GM23338 (cell line): ENCODE results near the gene HMGXB3. TPM values are rescaled to one million over a fixed set of nuclear protein-coding genes. Genes with fewer than 3 reads are reported as not detected.

ENCODE experiments used
- ATAC-seq: fragments of 200-7000 bp; cut with Tn5 transposase; 3 replicates; pipeline ENCODE4 v1.9.1; 2020
- DNase-seq: peaks from one replicate; pipeline ENCODE4 v3.0.0-alpha.2; 2015; ENCODE audit warnings: low spot score
- H2AFZ ChIP-seq: fragments of 200-600 bp; sonication (generic); 2 replicates; pipeline ENCODE4 v1.8.0; 2016; ENCODE audit warnings: antibody characterized with exemption, mild to moderate bottlenecking, moderate library complexity
- H3F3A ChIP-seq: fragments of 200-600 bp; sonication (generic); replicated peaks from 2 replicates; pipeline ENCODE4 v1.8.0; 2017; ENCODE audit warnings: antibody characterized with exemption, mixed run types, low read depth
- H3K27ac ChIP-seq: fragments of 200-600 bp; sonication (generic); 2 replicates; pipeline ENCODE4 v1.6.1; 2016; ENCODE audit warnings: low read depth
- H3K27me3 ChIP-seq: fragments of 200-600 bp; sonication (generic); 2 replicates; pipeline ENCODE4 v1.8.0; 2016; ENCODE audit warnings: mild to moderate bottlenecking, mixed run types, moderate library complexity; ENCODE audit not compliant: insufficient read depth
- H3K36me3 ChIP-seq: fragments of 200-600 bp; sonication (generic); 2 replicates; pipeline ENCODE4 v1.8.0; 2016; ENCODE audit warnings: mild to moderate bottlenecking; ENCODE audit not compliant: insufficient read depth
- H3K4me1 ChIP-seq: fragments of 200-600 bp; sonication (generic); 2 replicates; pipeline ENCODE4 v1.8.0; 2016; ENCODE audit warnings: mild to moderate bottlenecking, moderate library complexity; ENCODE audit not compliant: insufficient read depth
- H3K4me2 ChIP-seq: fragments of 200-600 bp; sonication (generic); 2 replicates; pipeline ENCODE4 v1.7.1; 2017; ENCODE audit warnings: mixed run types
- H3K4me3 ChIP-seq: fragments of 200-600 bp; sonication (generic); 2 replicates; pipeline ENCODE4 v1.6.1; 2016; ENCODE audit warnings: mixed run types
- H3K79me2 ChIP-seq: fragments of 200-600 bp; sonication (generic); replicated peaks from 2 replicates; pipeline ENCODE4 v1.8.0; 2017; ENCODE audit warnings: mild to moderate bottlenecking; ENCODE audit not compliant: insufficient read depth
- H3K9me2 ChIP-seq: fragments of 200-600 bp; sonication (generic); 2 replicates; pipeline ENCODE4 v1.8.0; 2017; ENCODE audit not compliant: insufficient read depth
- H4K20me1 ChIP-seq: fragments of 200-600 bp; sonication (generic); replicated peaks from 2 replicates; pipeline ENCODE4 v1.8.0; 2017; ENCODE audit warnings: mild to moderate bottlenecking; ENCODE audit not compliant: insufficient read depth
- H3K27ac Mint-ChIP-seq: 2 replicates; pipeline ENCODE4 v1.8.0; 2020; ENCODE audit warnings: inconsistent platforms, mild to moderate bottlenecking, moderate library complexity, mixed read lengths
- H3K27me3 Mint-ChIP-seq: 3 replicates; pipeline ENCODE4 v1.8.0; 2022; ENCODE audit warnings: low read depth, mild to moderate bottlenecking, moderate library complexity, mixed read lengths, inconsistent platforms; ENCODE audit not compliant: insufficient read depth, poor library complexity
- H3K36me3 Mint-ChIP-seq: 3 replicates; pipeline ENCODE4 v1.8.0; 2021; ENCODE audit warnings: low read depth, mild to moderate bottlenecking, inconsistent platforms, moderate library complexity, mixed read lengths
- H3K4me1 Mint-ChIP-seq: 3 replicates; pipeline ENCODE4 v1.8.0; 2020; ENCODE audit warnings: mild to moderate bottlenecking, inconsistent platforms, mixed read lengths
- H3K4me3 Mint-ChIP-seq: 3 replicates; pipeline ENCODE4 v1.8.0; 2021; ENCODE audit warnings: moderate library complexity, mild to moderate bottlenecking, inconsistent platforms, mixed read lengths
- H3K9me3 Mint-ChIP-seq: 3 replicates; pipeline ENCODE4 v1.8.0; 2020; ENCODE audit warnings: moderate library complexity, mild to moderate bottlenecking, inconsistent platforms, mixed read lengths
- CREB1 ChIP-seq: fragments of 250-450 bp; sonication (Bioruptor Pico); IDR thresholded peaks from 2 replicates; pipeline ENCODE4 v1.5.0; 2020; ENCODE audit warnings: low read depth, mild to moderate bottlenecking, moderate library complexity
- EZH2 ChIP-seq: fragments of 200-600 bp; sonication (generic); IDR thresholded peaks from one replicate; pipeline ENCODE4 v1.8.0; 2017; ENCODE audit warnings: antibody characterized with exemption, mild to moderate bottlenecking, low read depth; ENCODE audit not compliant: unreplicated experiment
- NANOG ChIP-seq: IDR thresholded peaks from 2 replicates; pipeline ENCODE4 v1.6.1; 2016; ENCODE audit warnings: antibody characterized with exemption, borderline replicate concordance
- POLR2AphosphoS5 ChIP-seq: IDR thresholded peaks from 2 replicates; pipeline ENCODE4 v1.6.1; 2016; ENCODE audit warnings: antibody characterized with exemption, low read depth
- STAT1 ChIP-seq: IDR thresholded peaks from one replicate; pipeline ENCODE4 v1.6.1; 2016; ENCODE audit warnings: antibody characterized with exemption; ENCODE audit not compliant: unreplicated experiment
- ZNF331 ChIP-seq: fragments of 250-450 bp; sonication (Bioruptor Pico); IDR thresholded peaks from 2 replicates; pipeline ENCODE4 v1.5.0; 2020; ENCODE audit warnings: low read depth, mild to moderate bottlenecking, moderate library complexity
- polyA plus RNA-seq: library from polyadenylated mRNA; unstranded; fragments of >200 nt; fragmentation: Nextera tagmentation; extraction: Ambion mirVana; gene quantifications from 2 replicates; pipeline ENCODE4 v1.2.1, GENCODE V29; 2016
- total RNA-seq: library from RNA; depleted of rRNA; stranded (reverse); fragments of >200 nt; shearing (Covaris generic); gene quantifications from 2 replicates; pipeline ENCODE4 v1.2.3, GENCODE V29; 2014
- TF ChIP-seq, protein P1 (sequence below), 2 experiments: fragments of 200-600 bp in 1 of 2; sonication (generic) in 1 of 2; conservative IDR thresholded peaks; 2 replicates each; pipeline versions ENCODE4 v1.5.1 to v1.6.1; 2016 to 2017; ENCODE audit warnings: antibody characterized with exemption in 2 of 2, low read depth in 2 of 2, mild to moderate bottlenecking in 2 of 2, moderate library complexity in 1 of 2
- TF ChIP-seq, protein P2 (sequence below): IDR thresholded peaks from 2 replicates; pipeline ENCODE4 v1.6.1; 2016; ENCODE audit warnings: antibody characterized with exemption
- TF ChIP-seq, protein P3 (sequence below): IDR thresholded peaks from one replicate; pipeline ENCODE4 v1.6.1; 2018; ENCODE audit warnings: antibody characterized with exemption; ENCODE audit not compliant: unreplicated experiment

HMGXB3 gene
- total and polyA plus RNA-seq, 2 experiments from 2014 or later: 9.4 to 37.9 TPM

DNA sequence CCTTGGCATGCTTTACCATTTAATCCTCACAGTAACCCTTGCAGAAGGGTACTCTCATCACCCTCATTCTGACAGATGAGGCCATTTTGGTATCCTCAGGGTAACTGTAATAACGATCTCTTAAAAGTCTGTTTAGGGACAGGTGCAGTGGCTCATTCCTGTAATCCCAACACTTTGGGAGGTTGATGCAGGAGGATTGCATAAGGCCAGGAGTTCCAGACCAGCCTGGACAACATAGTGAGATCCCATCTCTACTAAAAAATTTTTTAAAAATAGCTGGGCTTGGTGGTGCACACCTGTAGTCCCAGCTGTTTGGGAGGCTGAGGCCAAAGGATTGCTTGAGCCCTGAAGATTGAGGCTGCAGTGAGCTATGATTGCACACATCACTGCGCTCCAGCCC is 54.0 kb downstream of the HMGXB3 start:
- TF ChIP-seq, protein P1, sequence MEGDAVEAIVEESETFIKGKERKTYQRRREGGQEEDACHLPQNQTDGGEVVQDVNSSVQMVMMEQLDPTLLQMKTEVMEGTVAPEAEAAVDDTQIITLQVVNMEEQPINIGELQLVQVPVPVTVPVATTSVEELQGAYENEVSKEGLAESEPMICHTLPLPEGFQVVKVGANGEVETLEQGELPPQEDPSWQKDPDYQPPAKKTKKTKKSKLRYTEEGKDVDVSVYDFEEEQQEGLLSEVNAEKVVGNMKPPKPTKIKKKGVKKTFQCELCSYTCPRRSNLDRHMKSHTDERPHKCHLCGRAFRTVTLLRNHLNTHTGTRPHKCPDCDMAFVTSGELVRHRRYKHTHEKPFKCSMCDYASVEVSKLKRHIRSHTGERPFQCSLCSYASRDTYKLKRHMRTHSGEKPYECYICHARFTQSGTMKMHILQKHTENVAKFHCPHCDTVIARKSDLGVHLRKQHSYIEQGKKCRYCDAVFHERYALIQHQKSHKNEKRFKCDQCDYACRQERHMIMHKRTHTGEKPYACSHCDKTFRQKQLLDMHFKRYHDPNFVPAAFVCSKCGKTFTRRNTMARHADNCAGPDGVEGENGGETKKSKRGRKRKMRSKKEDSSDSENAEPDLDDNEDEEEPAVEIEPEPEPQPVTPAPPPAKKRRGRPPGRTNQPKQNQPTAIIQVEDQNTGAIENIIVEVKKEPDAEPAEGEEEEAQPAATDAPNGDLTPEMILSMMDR (conservative IDR thresholded peaks at IDR 0.05; ENCODE audit: low read depth in 2 of 2): no peak
- TF ChIP-seq, protein P2, sequence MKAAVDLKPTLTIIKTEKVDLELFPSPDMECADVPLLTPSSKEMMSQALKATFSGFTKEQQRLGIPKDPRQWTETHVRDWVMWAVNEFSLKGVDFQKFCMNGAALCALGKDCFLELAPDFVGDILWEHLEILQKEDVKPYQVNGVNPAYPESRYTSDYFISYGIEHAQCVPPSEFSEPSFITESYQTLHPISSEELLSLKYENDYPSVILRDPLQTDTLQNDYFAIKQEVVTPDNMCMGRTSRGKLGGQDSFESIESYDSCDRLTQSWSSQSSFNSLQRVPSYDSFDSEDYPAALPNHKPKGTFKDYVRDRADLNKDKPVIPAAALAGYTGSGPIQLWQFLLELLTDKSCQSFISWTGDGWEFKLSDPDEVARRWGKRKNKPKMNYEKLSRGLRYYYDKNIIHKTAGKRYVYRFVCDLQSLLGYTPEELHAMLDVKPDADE: no peak
- TF ChIP-seq EZH2 (no peak), STAT1 (no peak), POLR2AphosphoS5 (no peak), CREB1 (CRISPR knock-in tag) (no peak)
- TF ChIP-seq, protein P3, sequence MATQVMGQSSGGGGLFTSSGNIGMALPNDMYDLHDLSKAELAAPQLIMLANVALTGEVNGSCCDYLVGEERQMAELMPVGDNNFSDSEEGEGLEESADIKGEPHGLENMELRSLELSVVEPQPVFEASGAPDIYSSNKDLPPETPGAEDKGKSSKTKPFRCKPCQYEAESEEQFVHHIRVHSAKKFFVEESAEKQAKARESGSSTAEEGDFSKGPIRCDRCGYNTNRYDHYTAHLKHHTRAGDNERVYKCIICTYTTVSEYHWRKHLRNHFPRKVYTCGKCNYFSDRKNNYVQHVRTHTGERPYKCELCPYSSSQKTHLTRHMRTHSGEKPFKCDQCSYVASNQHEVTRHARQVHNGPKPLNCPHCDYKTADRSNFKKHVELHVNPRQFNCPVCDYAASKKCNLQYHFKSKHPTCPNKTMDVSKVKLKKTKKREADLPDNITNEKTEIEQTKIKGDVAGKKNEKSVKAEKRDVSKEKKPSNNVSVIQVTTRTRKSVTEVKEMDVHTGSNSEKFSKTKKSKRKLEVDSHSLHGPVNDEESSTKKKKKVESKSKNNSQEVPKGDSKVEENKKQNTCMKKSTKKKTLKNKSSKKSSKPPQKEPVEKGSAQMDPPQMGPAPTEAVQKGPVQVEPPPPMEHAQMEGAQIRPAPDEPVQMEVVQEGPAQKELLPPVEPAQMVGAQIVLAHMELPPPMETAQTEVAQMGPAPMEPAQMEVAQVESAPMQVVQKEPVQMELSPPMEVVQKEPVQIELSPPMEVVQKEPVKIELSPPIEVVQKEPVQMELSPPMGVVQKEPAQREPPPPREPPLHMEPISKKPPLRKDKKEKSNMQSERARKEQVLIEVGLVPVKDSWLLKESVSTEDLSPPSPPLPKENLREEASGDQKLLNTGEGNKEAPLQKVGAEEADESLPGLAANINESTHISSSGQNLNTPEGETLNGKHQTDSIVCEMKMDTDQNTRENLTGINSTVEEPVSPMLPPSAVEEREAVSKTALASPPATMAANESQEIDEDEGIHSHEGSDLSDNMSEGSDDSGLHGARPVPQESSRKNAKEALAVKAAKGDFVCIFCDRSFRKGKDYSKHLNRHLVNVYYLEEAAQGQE: no peak
- Mint-ChIP-seq H3K9me3 (no peaks in the 10 kb centered on the region; the same call in 2 of the 3 replicates), H3K36me3 (peaks cover 42% of the 10 kb centered on the region), H3K27me3 (peaks cover 5% of the 10 kb centered on the region), H3K4me3 (no peak overlapping the region), H3K27ac (no peak overlapping the region), H3K4me1 (peaks cover 16% of the 10 kb centered on the region)
- ATAC-seq (no peak), DNase-seq (no peak)
- H3K9me2 ChIP-seq: no peaks in the 10 kb centered on the region
- peaks cover 14% of the 10 kb centered on the region for H3K36me3 ChIP-seq
- H2AFZ ChIP-seq: no peak overlapping the region
- H3F3A ChIP-seq: no peaks in the 10 kb centered on the region
- no peak overlapping the region for H3K27ac ChIP-seq
- no peak overlapping the region for H3K4me2 ChIP-seq
- H3K4me1 ChIP-seq: peaks cover 8% of the 10 kb centered on the region; the same call in 1 of the 2 replicates
- H3K4me3 ChIP-seq: no peak overlapping the region
- H3K27me3 ChIP-seq: no peaks in the 10 kb centered on the region
- H3K79me2 ChIP-seq: no peaks in the 10 kb centered on the region
- H4K20me1 ChIP-seq: no peaks in the 10 kb centered on the region

DNA sequence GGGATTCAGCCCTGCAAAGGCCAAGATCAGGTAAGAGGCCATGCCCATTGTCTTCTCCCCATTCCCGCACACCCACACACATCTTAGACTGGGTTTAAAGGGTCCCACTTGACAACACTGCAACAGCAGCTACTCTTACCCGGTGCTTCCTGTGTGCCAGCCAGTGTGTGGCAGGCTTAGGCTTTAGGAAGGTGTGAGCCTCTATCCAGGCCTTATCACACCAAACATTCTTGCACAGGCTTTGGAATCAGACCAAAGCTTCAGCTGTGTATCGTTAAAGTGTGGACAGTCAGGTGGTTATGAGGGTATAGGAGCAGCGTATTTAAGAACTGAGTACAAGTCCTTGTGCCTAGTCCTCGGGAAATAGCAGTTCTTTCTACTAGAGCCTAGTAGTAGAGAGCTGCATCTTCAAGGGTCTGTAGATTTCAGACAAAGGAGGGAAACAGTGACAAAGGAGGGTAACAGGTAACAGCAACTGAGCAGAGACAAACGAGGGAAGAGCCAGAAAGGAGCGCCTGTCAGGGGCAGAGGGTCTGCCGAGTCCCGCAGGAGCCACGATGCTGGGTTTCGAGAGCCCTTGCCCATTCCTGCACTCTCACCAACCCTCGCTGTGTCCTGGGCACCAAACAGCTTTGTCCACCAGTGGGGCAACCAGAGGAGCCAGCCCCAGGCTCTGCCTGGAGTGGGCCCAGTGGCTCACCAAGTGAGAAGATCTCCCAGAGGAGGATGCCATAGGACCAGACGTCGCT is 55.0 kb downstream of the HMGXB3 start:
- Histone ChIP-seq H3K4me3 (no peak overlapping the region), H2AFZ (no peak overlapping the region), H3K36me3 (peaks cover 13% of the 10 kb centered on the region), H3F3A (no peaks in the 10 kb centered on the region), H3K27me3 (no peaks in the 10 kb centered on the region), H4K20me1 (no peaks in the 10 kb centered on the region), H3K9me2 (no peaks in the 10 kb centered on the region), H3K79me2 (no peaks in the 10 kb centered on the region), H3K27ac (no peak overlapping the region), H3K4me1 (peaks cover 8% of the 10 kb centered on the region; the same call in 1 of the 2 replicates), H3K4me2 (no peak overlapping the region)
- ATAC-seq (no peak), DNase-seq (no peak)
- peaks cover 34% of the 10 kb centered on the region for H3K36me3 Mint-ChIP-seq
- peaks cover 16% of the 10 kb centered on the region for H3K4me1 Mint-ChIP-seq
- H3K27me3 Mint-ChIP-seq: peaks cover 5% of the 10 kb centered on the region
- no peak overlapping the region for H3K4me3 Mint-ChIP-seq
- H3K27ac Mint-ChIP-seq: no peak overlapping the region
- H3K9me3 Mint-ChIP-seq: no peaks in the 10 kb centered on the region; the same call in 2 of the 3 replicates
- TF ChIP-seq ZNF331 (no peak), EZH2 (no peak), NANOG (no peak)
